Nephron progenitor cell (in vitro differentiated cells): ENCODE measurements around the gene CDC42BPB.
"Not testable (repeated sequence)": the region's sequence is repeated elsewhere in the genome, so short reads cannot be mapped to it uniquely, and the experiment has no call there.

Experiments used
- DNase-seq: peaks from one replicate; pipeline ENCODE4 v3.0.0; 2021
- H3K27ac Mint-ChIP-seq: 2 replicates; pipeline ENCODE4 v1.8.0; 2021; ENCODE audit warnings: mild to moderate bottlenecking, moderate library complexity, mixed read lengths
- H3K27me3 Mint-ChIP-seq: 2 replicates; pipeline ENCODE4 v1.8.0; 2021; ENCODE audit warnings: mild to moderate bottlenecking, low read depth, mixed read lengths; ENCODE audit not compliant: poor library complexity
- H3K36me3 Mint-ChIP-seq: 2 replicates; pipeline ENCODE4 v1.8.0; 2021; ENCODE audit warnings: low read depth, mixed read lengths
- H3K4me1 Mint-ChIP-seq: 2 replicates; pipeline ENCODE4 v1.8.0; 2021; ENCODE audit warnings: mixed read lengths
- H3K4me3 Mint-ChIP-seq: 2 replicates; pipeline ENCODE4 v1.8.0; 2021; ENCODE audit warnings: mild to moderate bottlenecking, moderate library complexity, mixed read lengths
- H3K9me3 Mint-ChIP-seq: 2 replicates; pipeline ENCODE4 v1.8.0; 2021; ENCODE audit warnings: mild to moderate bottlenecking, moderate library complexity, mixed read lengths
- TF ChIP-seq, protein P1 (sequence below): fragments of 200-600 bp; sonication (generic); IDR thresholded peaks from 2 replicates; pipeline ENCODE4 v1.5.0; 2021; ENCODE audit warnings: antibody characterized with exemption

The CDC42BPB gene

DNA sequence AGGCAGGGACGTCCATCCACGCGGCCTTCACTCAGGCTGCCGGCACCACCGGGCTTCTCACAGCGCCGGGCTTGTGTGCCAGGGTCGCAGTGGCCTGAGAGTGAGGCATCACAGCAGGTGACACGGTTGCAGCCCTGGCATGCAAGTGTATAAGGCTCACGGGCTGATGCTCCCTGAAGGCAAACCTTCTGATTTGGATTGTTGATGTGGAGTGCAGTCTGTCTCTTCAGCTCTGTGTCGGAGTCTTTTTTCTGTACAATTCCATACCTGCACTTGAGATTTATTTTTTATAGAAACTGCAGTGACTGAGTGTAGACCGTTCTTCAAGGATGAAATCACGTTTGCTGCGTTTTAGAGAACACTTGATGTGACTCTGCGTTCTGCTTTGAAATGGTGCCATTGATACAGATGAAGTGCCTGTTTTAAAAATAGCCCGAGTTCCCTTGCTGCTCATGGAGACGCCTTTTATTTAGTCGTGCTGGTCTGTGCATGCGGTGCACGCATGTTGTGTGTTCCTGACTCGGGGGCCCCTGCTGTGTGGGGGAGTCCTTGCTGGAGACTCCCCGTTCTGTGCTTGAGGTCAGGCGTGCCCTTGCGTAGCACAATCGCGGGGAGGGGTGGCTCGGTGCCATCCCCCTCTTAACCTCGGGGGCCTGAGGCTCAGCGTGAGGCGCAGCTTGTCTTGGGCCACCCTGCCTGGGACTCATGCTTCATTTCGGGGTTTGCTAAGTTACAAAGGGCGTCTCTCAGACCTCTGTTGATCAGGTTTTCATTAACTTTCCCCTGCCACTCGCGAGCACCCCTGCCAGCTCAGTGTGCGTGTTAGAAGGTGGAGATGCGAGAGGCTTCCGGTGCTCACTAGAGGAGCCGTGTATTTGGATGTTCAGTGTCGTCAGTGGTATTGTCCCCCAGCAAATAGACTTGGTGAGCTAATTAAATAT, 156.4 kb downstream of the CDC42BPB start:
- H3K9me3 Mint-ChIP-seq: peaks cover 8% of the 10 kb centered on the region
- peaks cover 47% of the 10 kb centered on the region for H3K36me3 Mint-ChIP-seq
- DNase-seq: no peak
- TF ChIP-seq, protein P1, sequence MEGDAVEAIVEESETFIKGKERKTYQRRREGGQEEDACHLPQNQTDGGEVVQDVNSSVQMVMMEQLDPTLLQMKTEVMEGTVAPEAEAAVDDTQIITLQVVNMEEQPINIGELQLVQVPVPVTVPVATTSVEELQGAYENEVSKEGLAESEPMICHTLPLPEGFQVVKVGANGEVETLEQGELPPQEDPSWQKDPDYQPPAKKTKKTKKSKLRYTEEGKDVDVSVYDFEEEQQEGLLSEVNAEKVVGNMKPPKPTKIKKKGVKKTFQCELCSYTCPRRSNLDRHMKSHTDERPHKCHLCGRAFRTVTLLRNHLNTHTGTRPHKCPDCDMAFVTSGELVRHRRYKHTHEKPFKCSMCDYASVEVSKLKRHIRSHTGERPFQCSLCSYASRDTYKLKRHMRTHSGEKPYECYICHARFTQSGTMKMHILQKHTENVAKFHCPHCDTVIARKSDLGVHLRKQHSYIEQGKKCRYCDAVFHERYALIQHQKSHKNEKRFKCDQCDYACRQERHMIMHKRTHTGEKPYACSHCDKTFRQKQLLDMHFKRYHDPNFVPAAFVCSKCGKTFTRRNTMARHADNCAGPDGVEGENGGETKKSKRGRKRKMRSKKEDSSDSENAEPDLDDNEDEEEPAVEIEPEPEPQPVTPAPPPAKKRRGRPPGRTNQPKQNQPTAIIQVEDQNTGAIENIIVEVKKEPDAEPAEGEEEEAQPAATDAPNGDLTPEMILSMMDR: no peak
- H3K27ac Mint-ChIP-seq: peak overlapping the region; percentile 72
- H3K4me1 Mint-ChIP-seq: peaks cover 27% of the 10 kb centered on the region
- no peak overlapping the region for H3K4me3 Mint-ChIP-seq
- H3K27me3 Mint-ChIP-seq: peaks cover 7% of the 10 kb centered on the region

GRCh38 chr14:102899516-102899900, 157.8 kb downstream of the CDC42BPB start:
- Mint-ChIP-seq H3K4me3 (no peak overlapping the region), H3K4me1 (peaks cover 27% of the 10 kb centered on the region), H3K27me3 (peaks cover 7% of the 10 kb centered on the region), H3K27ac (peak overlapping the region; percentile 64), H3K9me3 (no peaks in the 10 kb centered on the region), H3K36me3 (peaks cover 50% of the 10 kb centered on the region)
- no peak for DNase-seq
- TF ChIP-seq, protein P1: no peak

GRCh38 chr14:102898776-102899515, 158.4 kb downstream of the CDC42BPB start:
- DNase-seq: no peak
- H3K4me1 Mint-ChIP-seq: peaks cover 27% of the 10 kb centered on the region
- no peaks in the 10 kb centered on the region for H3K9me3 Mint-ChIP-seq
- peaks cover 7% of the 10 kb centered on the region for H3K27me3 Mint-ChIP-seq
- peaks cover 45% of the 10 kb centered on the region for H3K36me3 Mint-ChIP-seq
- H3K4me3 Mint-ChIP-seq: no peak overlapping the region
- TF ChIP-seq, protein P1: no peak
- H3K27ac Mint-ChIP-seq: peak overlapping the region; percentile 64

- Mint-ChIP-seq H3K36me3 (peaks cover 45% of the 10 kb centered on the region), H3K27me3 (peaks cover 7% of the 10 kb centered on the region), H3K9me3 (no peaks in the 10 kb centered on the region), H3K27ac (peak overlapping the region; percentile 22), H3K4me1 (peaks cover 26% of the 10 kb centered on the region), H3K4me3 (no peak overlapping the region)
- DNase-seq: no peak
- TF ChIP-seq, protein P1: no peak
These were observed 159.1 kb downstream of the CDC42BPB start for GRCh38 chr14:102898298-102898697.

GRCh38 chr14:102897299-102898027, 159.9 kb downstream of the CDC42BPB start:
- H3K36me3 Mint-ChIP-seq: peaks cover 45% of the 10 kb centered on the region
- H3K9me3 Mint-ChIP-seq: no peaks in the 10 kb centered on the region
- H3K4me3 Mint-ChIP-seq: no peak overlapping the region
- TF ChIP-seq, protein P1: no peak
- no peak overlapping the region for H3K27ac Mint-ChIP-seq
- peaks cover 7% of the 10 kb centered on the region for H3K27me3 Mint-ChIP-seq
- peaks cover 18% of the 10 kb centered on the region for H3K4me1 Mint-ChIP-seq
- no peak for DNase-seq

GRCh38 chr14:102896735-102897134, 160.6 kb downstream of the CDC42BPB start:
- DNase-seq, H3K9me3 Mint-ChIP-seq, H3K4me3 Mint-ChIP-seq, H3K27ac Mint-ChIP-seq, H3K27me3 Mint-ChIP-seq: not testable (repeated sequence)
- peaks cover 16% of the 10 kb centered on the region for H3K4me1 Mint-ChIP-seq
- peaks cover 51% of the 10 kb centered on the region for H3K36me3 Mint-ChIP-seq
